ENCODE results near the gene NAA10.

The NAA10 gene

DNA sequence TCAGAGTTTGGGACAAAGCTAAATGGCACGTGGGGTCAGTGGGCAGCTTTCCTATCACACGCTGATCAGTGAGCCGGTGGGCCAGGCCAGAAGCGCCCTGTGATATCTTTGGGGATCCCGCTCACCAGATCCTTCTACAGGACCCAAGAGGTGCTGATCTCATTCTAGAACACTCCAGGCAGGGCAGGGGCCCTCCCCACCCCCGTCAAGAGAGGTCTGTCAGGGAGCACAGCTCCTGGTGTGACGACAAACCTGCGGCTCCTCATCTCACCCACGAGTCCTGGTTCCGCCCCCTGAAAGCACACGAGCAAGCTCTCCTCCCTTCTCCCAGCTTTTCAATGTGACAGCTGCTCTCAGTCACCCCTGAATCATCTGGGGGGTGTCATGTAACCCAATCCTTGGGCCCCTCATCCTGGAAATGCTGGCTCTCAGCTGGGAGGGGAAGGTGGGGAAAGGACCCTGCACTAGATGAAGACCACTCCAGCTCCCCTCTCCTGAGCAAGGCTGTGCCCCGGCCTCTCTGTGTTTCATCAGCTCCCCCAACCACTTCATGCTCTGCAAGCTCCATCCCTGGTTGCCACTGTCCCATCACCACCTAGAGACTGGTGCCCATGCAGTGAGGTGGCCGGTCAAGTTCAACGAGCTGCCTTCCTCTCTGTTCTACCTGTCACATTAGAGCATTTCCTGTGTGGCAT is 32.2 kb upstream of the NAA10 start:
- no peak for DNase-seq (ENCODE audit: low read depth in 2 of 2)

DNA sequence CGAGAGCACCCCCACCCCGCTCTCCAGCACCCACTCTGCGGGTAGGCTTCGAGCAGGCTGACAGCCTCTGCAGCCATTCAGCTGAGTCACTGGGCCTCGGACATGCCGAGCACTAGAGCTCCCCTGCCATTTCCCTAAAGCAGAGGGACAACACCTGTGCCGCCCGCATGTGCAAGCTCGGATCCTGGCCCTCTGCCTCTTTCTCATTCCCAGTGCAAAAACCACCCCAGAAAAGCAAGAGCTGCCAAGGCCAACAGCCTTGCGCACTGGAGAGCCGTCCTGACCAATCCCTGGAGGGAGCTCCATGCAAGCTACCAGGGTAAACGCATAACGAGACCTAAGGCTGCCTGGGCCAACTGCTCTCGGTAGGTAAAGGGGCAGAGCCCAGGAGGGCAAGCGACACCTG is 31.4 kb upstream of the NAA10 start:
- no peak for DNase-seq (ENCODE audit: low read depth in 2 of 2)

DNA sequence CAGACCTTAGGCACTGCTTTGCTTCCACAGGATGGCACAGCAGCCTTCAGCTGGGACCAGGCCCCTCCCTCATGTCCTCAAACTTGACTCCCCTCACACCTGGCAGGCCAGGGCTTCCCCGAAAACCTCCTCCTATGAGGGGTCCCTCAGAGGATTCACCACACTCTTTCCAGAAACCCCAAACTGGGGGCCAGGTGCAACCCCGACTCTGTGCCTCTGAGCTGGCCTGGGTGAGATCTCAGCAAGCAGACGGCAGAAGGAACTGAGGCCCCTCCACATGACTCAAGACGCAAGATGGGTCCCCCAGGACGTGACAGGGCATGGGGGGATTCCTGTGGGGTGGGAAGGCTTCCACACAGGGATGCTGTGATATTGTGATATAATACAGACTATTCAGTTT is 30.6 kb upstream of the NAA10 start:
- DNase-seq (ENCODE audit: low read depth in 2 of 2), result no peak

DNA sequence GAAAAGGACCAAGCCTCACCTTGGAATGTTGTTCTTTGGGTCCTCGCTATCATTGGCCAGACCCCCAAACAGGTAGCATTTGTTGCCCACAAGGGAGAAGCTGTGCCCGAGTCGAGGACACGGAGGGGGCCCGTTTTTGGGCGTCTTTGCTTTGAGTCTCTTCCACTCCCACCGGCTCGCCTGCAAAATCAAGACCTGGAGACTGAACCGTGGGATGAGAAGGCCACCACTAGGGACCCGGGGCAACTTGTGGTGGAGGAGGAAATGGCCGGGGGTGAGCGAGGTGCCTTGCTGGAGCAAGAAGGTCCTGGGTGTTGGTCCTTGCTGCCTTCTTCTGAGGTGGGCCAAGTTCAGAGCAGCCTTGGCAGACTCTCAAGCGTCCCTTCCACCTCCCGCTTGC is 29.3 kb upstream of the NAA10 start:
- DNase-seq (ENCODE audit: low read depth in 2 of 2), result no peak

DNA sequence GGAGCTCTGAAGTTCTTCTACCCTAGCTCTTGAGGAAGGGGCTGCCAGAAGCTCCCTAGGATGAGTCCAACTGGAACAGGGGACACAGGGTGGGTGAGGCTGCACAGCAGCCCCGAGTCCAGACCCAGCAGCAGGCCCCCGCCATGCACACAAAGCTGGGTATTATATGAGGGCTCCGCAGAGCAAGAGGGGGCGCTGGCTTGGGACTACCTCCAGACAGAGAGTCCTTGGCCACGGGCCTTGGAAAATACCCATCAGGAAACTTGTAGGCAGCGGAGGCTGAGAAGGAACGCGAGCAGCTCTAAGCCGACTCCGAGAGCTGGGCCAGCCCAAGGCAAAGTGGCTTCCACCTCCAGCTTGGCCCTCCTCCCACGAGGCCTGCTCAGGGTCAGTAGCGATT is 28.7 kb upstream of the NAA10 start:
- no peak for DNase-seq (ENCODE audit: low read depth in 2 of 2)

DNA sequence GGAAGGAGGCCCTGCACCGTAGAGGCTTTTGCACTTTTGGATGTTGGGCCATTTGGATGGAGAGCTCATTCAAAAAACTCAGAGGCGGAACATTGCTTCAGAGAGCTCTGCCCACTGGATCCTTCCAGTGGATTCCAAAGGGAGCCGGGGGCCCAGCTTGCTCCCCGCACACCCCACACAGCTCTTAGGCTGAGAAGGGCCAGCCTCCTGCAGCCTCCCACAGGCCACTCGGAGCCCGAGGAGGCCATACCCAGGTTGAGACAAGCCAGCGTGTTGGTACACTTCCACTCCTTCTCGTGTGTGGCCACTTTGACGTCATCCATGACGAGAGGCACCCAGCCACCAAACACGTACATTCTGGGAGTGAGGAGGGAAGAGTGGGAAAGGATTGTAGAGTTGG is 26.5 kb upstream of the NAA10 start:
- DNase-seq (ENCODE audit: low read depth in 2 of 2), result no peak

DNA sequence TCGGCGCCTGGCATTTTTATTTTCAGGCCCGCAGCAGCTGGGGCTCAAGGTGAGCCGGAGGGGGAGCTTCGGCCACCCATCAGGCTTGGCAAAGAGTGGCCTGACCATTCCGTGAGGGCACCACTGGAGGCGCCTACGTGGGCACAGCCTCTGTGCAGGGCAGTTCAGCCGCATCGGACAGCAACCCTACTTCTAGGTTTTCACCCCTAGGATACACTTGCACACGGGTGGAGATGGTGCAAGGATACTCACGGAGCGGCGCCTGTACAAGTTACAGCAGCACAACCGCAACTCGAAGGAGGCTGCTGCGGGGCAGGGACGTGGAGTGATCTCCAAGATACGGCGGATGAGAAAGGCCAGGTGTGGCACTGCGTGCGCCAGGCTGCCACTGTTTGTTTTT is 25.9 kb upstream of the NAA10 start:
- no peak for DNase-seq (ENCODE audit: low read depth in 2 of 2)

DNA sequence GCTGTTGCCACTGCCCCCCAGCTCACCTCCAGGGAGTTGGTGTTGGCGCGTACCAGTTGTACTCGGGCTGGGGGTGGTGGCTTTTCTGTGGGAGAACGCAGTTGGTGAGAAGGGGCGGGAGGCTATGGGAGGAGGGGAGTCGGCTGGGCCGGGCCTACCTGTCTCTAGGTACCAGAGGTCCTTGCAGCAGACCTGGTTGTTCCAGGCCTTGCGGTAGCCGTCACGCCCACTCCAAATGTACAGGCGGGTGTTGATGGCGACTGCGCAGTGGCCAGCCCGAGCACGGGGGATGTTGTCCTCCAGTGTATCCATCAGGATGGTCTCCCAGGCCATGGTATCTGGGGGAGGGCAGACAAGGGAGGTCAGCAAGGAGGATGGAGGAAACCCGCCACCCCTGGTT is 25.2 kb upstream of the NAA10 start:
- DNase-seq (ENCODE audit: low read depth in 2 of 2), result no peak

DNA sequence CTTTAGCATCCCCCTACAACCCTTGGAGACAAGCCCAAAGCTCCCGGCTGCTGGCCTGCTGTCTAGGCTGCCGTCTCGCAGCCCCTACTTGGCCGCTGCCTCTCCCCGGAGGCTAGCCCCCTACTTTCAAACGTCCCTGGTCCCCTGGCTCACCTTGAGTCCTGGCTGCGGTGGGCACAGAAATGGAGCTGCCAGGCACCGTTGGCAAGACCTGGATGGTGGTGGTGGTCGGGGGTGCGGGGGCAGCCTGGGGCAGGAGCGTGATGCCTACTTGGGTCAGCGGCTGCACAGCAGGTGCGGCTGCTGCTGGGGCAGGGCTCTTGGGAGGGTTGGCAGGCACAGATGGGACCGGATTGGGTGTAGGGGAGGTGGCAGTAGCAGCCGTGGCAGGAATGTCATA is 24.8 kb upstream of the NAA10 start:
- DNase-seq (ENCODE audit: low read depth in 2 of 2), result no peak

DNA sequence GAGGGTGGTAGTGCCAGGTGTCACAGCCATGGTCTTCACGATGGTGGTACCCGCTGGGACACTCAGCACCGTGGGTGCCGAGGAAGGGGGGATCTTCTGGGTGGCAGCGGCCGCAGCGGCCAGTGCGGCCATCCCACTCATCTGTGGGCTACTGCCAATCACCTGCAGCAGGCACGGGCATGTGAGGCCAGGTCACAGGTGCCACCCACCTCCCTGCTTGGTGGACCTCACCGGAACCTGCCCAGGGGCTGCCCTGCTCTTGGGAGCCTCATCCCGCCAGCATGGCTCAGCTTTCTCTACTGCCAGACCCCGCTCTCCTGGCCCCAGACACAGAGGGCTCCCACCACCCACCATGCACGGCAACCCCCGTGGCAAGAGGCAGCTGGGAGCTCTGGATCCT is 23.8 kb upstream of the NAA10 start:
- no peak for DNase-seq (ENCODE audit: low read depth in 2 of 2)

DNA sequence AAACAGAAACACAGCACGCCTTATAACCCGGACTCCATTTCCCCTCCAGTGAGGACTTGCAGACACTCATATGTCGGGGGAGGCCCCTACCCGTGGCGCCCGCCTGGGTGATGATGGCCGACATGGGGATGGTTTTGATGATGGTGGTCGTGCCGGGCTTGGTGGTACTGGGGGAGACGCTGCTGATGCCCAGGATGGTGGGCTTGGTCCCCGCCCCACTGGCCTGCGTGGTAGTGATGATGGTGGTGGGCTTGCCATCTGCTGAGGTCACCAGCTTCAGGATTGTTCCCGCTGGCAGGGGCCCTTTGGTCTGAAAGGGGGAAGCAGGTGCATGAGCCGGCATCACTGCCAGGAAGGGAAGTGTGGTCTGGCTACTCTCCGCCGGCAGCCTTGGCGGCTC is 22.4 kb upstream of the NAA10 start:
- no peak for DNase-seq (ENCODE audit: low read depth in 2 of 2)

DNA sequence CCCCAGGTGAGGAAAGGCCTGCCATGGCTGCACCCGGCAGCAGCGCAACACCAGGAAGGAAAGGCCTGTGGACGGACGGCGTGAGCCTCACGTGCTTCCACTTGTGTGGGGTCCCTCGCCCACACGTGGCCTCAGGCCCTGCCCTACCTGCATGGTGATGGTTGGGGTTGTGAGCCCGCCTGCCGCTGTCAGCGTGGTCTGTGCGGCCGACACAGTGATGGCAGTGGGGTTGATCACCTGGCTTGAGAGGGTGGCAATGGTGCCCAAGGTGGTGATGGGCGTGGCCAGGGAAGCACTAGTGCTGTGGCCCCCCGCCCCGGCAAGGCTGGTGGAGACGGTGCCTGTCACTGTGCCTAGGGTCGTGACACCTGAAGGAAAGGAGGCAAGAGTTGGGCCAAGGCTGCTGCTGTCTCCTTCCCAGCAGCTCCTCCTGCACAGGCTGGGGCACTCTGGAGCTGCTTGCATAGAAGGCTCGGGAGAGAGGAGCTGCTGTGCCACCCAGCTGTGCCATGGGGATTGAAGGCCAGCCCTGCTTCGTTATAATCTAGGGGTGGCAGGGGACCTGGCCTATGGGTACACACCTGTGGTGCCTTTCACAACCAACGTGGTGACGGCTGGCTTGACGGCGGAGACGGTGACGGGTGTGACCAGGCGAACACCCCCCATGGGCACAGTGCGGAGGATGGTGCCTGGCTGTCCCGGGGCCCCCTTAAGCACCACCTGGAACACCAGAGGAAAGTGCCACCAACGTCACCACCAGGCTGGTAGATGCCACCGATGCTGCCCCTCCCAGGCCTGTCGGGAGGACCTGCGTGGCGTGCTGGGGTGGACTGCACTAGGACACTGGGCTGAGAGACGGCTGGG is 21.4 kb upstream of the NAA10 start:
- DNase-seq (ENCODE audit: low read depth in 2 of 2), result no peak

DNA sequence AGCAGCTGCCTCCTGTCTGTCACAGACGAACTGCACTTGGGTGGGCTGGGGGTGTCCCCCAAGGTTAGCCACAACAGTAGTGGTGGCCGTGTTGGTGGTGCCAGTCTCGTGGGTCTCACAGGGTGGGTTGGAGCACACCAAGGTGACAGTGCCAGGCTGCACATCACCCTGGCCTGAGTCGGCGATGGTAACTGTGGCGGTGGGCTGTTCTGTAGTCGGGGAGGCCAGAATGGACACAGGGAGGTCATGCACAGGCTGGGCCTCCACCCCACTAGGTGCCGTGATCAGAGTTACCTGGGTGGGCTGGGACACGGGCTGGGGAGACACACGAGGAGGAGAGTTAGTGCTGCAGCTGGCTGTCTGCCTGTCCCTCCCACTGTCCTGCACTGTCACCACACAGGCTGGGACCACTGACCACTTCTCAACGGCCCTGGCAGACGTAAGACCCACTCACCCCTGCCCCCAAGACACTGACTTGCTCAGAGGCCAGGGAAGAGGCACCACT is 20.4 kb upstream of the NAA10 start:
- no peak for DNase-seq (ENCODE audit: low read depth in 2 of 2)

DNA sequence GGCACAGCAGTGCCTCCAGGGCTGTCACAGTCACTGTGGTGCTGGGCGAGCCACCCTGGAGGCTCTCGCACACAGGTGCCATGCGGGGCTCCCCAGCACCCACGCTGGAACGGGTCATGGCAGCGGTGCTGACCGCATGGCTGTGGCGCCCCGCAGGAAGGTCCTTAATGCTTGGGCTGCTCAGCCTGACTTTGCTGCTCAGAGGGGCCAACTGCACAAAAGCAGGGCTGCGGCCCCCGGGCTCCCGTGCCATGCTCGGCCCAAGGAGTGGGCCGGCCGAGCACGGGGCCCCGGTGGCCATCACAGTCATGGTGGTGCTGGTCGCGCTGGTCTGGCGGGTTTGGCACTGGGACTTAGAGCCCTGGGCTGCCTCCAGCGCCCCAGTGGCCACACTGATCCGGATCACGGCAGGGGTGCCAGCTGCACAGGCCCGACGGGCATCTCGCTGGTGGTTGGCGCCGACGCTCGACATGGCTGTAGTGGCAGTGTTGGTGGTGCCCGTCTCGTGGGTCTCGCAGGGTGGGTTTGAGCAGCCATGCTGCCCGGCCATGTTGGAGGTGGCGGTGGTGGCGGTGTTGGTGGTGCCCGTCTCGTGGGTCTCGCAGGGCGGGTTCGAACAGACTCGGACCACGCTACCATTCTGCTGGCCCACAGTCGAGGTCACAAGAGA is 19.9 kb upstream of the NAA10 start:
- no peak for DNase-seq (ENCODE audit: low read depth in 2 of 2)

DNA sequence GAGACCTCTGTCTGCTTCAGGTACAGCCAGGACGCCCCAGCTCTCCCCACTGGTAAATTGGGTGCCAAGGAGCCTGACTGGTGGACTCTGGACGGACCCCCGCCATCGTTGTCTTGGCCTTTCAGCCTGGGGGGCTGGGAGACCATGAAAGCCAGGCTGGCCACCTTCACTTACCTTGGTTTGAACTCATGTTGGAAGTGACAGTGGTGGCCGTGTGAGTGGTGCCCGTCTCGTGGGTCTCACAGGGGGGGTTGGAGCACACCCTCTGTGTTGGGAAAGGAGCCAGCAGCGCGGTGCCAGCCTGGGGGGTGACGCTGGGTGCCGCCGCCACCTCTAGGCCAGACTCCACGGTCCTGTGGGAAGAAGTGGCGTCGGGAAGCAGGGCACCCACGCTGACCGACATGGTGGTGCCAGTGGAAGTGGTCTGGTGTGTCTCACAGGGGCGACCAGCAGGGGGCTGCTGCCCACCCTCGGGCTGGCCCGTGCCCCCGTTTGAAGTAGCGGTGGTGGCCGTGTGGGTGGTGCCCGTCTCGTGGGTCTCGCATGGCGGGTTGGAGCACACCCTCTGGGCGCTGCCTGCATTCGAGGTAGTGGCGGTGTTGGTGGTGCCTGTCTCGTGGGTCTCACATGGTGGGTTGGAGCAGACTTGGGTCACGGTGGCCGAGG is 19.2 kb upstream of the NAA10 start:
- DNase-seq (ENCODE audit: low read depth in 2 of 2), result no peak

DNA sequence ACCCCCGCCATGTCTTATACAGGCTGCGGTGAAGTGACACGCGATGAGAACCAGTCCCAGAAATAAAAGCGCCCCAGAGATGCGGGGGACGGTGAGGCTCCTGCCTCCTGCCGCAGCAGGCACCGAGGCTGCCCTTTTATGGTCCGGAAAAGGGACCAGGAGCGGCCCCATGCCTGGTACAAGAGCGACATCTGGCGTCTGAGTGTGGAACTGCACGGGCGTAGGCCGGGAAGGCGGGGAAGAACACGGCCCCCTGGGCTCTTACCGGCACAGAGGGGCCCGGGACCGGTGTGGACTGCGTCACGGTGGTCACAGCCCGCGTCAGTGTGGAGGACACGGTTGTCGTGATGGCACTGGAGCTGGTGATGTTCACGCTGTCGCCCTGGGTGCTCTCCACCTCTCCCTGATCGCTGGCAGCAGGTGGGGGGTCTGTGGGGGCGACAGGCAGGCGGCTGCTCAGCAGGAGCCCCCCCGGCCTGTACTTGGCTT is 18.5 kb upstream of the NAA10 start:
- peak; percentile 44 to 66 for DNase-seq (ENCODE audit: low read depth in 2 of 2)

DNA sequence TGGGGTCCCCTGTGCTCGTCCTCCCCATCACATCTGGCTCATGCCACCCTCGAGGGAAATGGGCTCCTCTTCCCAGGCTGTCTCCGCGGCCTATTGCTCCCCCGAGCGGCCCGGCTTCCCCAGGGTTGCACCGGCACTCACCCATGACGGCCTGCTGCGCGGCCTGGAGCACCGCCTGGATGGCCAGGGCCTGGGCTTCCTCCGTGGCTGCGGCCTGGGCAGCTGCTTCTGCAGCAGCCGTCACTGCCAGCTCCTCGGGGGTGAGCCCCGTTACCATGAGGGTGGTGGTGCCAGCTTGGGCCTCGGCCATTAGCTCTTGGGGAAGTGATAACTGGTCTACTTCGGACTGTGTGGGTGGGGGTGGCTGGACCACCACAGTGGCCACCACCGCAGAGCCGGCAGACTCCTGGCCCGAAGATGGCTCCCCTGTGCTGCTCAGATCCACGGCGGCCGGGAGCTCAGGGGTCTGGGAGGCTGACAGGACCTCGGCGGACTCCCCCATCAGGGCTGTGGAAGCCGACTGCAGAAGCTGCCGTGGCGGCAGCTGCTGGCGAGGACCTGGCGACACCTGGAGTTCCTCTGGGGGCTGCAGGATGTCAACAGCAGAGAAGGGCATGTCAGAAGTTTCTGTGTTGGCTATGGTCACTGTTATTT is 17.7 kb upstream of the NAA10 start:
- no peak for DNase-seq (ENCODE audit: low read depth in 2 of 2)

DNA sequence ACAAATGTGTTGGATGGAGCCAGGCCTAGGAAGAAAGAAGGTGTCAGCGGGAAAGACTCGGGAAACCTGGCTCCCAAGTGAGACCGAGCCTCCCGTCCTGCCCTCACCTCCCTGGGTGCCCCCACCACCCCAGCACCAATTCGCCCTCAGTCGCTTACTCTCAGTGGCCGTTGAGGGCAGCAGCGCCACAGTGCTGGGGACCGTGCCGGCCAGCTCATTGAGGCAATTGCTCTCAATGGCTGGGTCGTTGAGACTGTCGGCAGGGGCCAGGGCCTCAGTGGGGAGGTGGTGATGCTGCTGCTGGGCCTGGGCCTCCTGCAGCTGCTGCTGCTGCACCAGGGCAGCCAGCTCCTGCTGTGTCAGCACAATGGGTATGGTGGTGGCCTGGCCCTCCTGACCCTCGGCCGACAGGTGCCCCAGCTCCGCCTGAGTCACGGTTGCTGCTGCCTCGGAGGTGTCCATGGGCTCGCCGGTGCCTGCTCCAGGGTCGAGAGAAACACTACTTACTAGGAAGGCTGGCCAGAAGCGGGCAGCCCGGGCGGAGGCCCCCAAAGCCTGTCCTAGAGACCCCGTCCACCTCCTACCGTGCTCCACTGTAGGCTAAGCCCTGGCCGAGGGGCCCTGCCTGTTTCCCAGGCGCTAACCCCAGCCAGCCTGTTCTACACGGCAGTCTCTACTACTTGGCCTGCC is 17.0 kb upstream of the NAA10 start:
- no peak for DNase-seq (ENCODE audit: low read depth in 2 of 2)

DNA sequence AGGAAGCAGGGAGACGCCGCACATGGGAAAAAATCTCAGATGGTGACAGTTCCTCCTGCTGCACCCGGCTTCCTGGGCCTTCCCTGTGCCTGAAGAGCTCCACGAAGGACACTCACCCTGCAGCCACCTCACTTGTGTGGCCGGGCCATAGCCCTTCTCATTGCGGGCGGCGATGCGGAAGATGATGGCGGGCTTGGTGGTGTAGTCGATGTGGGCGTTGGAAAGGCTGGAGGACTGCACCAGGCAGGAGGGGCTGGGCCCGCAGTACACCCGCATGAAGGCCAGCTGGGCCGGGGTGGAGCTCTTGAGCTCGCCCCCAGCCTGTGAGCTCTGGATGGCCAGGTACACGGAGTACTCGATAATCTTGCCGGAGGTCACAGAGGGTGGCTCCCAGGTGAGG is 15.3 kb upstream of the NAA10 start:
- DNase-seq (ENCODE audit: low read depth in 2 of 2), result no peak

DNA sequence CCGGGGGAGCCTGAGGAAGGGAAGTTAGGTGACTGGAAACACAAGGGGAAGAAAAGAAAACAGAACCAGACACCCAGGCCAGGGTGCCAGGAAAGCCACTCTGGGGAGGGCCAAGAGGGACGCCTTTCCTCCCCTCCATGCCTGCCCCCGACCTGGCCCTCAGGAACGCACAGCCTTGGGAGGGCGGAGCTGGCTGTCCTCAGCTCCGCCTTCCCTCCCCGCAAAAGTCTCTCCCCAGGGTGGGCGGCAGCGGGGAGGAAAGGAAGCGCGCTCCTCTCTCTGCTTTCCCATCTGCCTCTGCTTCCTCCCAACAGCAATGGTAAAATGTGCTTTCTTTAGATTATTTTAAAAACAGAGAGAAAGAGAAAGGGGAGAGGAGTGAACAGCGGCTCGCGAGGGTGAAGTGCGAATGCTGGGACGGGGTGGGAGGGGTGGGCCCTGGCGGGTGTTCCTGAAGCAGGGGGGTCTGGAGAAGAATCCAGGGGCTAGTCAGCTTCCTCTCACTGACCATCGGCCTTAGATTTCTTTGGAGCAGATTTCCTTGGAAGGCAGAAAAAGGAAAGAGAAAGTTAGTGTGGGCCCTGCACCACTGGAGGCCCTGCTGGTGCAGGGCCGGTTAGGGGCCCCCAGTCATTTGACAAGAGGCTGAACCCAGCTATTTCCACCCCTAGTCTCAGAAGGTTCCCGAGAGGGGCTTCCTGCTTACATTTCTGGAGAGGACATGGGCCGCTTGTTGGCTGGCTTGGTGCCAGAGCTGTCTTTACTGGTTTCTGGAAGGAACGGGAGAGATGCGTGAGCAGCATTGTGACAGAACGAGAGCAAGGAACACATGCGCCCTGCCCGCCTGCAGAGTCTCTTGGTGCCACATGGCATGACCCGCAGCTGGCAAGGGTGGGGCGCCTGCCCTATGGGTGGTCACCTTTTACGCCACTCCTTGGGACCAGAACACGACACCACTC is 14.3 kb upstream of the NAA10 start:
- no peak for DNase-seq (ENCODE audit: low read depth in 2 of 2)
